DOHH2 (cell line): ENCODE results near the gene OGDHL.

Source experiments
- H3F3A ChIP-seq: fragments of 200-600 bp; sonication (generic), shearing (Covaris generic); 2 replicates; pipeline ENCODE4 v1.6.0; 2016; ENCODE audit warnings: antibody characterized with exemption, mild to moderate bottlenecking; ENCODE audit not compliant: control insufficient read depth, insufficient read depth
- H3K27ac ChIP-seq: fragments of 200-600 bp; sonication (generic); 2 replicates; pipeline ENCODE4 v1.5.1; 2014; ENCODE audit warnings: low read depth, mild to moderate bottlenecking, low read length, moderate library complexity
- H3K27me3 ChIP-seq: fragments of 200-600 bp; sonication (generic); 2 replicates; pipeline ENCODE4 v1.6.1; 2014; ENCODE audit warnings: mild to moderate bottlenecking, low read length, mixed read lengths; ENCODE audit not compliant: control insufficient read depth
- H3K36me3 ChIP-seq: fragments of 200-600 bp; sonication (generic); 2 replicates; pipeline ENCODE4 v1.6.1; 2014; ENCODE audit warnings: mild to moderate bottlenecking, low read length, moderate library complexity, mixed read lengths; ENCODE audit not compliant: control insufficient read depth
- H3K4me1 ChIP-seq: fragments of 200-600 bp; sonication (generic); 2 replicates; pipeline ENCODE4 v1.6.1; 2014; ENCODE audit warnings: mild to moderate bottlenecking, low read length, mixed read lengths; ENCODE audit not compliant: control insufficient read depth
- H3K4me2 ChIP-seq: fragments of 200-600 bp; sonication (generic); 2 replicates; pipeline ENCODE4 v1.6.0; 2014; ENCODE audit warnings: mild to moderate bottlenecking, low read length, moderate library complexity
- H3K4me3 ChIP-seq: fragments of 200-600 bp; sonication (generic); 2 replicates; pipeline ENCODE4 v1.5.1; 2014; ENCODE audit warnings: mild to moderate bottlenecking, low read length, mixed read lengths
- H3K79me2 ChIP-seq: fragments of 200-600 bp; sonication (generic); 2 replicates; pipeline ENCODE4 v1.6.1; 2014; ENCODE audit warnings: mild to moderate bottlenecking, low read length, mixed read lengths; ENCODE audit not compliant: control insufficient read depth
- H3K9me2 ChIP-seq: fragments of 200-600 bp; sonication (generic); replicated peaks from 2 replicates; pipeline ENCODE4 v1.6.1; 2014; ENCODE audit warnings: mild to moderate bottlenecking, low read length, mixed read lengths; ENCODE audit not compliant: control insufficient read depth
- H3K9me3 ChIP-seq: fragments of 200-600 bp; sonication (generic); 2 replicates; pipeline ENCODE4 v1.6.1; 2014; ENCODE audit warnings: antibody characterized with exemption, low read length, mixed read lengths; ENCODE audit not compliant: control insufficient read depth, insufficient read depth
- H4K20me1 ChIP-seq: fragments of 200-600 bp; sonication (generic); 2 replicates; pipeline ENCODE4 v1.6.0; 2014; ENCODE audit warnings: low read depth, mild to moderate bottlenecking, antibody characterized with exemption, low read length, moderate library complexity; ENCODE audit not compliant: control insufficient read depth, insufficient read depth
- EZH2phosphoT487 ChIP-seq: fragments of 200-600 bp; sonication (generic); IDR thresholded peaks from 2 replicates; pipeline ENCODE4 v1.6.1; 2017; ENCODE audit warnings: borderline replicate concordance, mild to moderate bottlenecking, antibody characterized with exemption, low read length, moderate library complexity, mixed read lengths
- TF ChIP-seq, protein P1 (sequence below): fragments of 200-600 bp; sonication (generic); IDR thresholded peaks from one replicate; pipeline ENCODE4 v1.5.1; 2014; ENCODE audit warnings: antibody characterized with exemption, mild to moderate bottlenecking, low read depth, low read length; ENCODE audit not compliant: poor library complexity, severe bottlenecking

OGDHL gene

DNA sequence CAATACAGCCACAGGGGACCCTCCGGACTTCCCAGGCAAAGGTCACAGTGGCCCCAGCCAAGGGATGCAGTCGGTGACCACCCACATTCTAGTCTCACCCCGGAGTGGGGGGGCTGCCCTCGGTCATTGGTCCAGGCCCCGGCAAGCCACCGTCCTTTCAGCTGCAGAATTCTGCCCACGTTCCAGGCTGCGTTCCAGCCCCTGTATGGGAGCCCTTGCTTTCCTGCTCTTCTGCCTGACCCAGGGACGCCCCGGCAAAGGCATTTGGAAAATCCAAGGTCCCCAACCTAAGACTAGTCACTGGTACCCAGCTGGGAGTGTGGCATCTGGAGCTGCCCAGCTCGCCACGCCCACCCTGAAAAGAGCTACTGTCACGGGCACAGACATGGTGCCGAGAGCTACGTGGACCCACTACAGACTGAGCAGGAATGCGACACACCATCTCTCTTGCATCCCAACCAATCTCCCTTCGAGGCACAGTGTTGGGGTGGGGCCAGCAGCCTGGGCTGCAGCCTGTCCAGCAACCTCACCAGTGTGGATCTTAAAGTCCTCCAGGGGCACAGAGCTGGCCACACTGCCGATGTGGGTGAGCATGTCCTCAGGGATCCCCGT lies 18.6 kb downstream of the OGDHL start:
- TF ChIP-seq, protein P1, sequence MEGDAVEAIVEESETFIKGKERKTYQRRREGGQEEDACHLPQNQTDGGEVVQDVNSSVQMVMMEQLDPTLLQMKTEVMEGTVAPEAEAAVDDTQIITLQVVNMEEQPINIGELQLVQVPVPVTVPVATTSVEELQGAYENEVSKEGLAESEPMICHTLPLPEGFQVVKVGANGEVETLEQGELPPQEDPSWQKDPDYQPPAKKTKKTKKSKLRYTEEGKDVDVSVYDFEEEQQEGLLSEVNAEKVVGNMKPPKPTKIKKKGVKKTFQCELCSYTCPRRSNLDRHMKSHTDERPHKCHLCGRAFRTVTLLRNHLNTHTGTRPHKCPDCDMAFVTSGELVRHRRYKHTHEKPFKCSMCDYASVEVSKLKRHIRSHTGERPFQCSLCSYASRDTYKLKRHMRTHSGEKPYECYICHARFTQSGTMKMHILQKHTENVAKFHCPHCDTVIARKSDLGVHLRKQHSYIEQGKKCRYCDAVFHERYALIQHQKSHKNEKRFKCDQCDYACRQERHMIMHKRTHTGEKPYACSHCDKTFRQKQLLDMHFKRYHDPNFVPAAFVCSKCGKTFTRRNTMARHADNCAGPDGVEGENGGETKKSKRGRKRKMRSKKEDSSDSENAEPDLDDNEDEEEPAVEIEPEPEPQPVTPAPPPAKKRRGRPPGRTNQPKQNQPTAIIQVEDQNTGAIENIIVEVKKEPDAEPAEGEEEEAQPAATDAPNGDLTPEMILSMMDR, result no peak
- TF ChIP-seq EZH2phosphoT487, result no peak
- Histone ChIP-seq H3K4me1 (no peaks in the 10 kb centered on the region), H3F3A (no peaks in the 10 kb centered on the region), H4K20me1 (no peaks in the 10 kb centered on the region), H3K27me3 (no peaks in the 10 kb centered on the region), H3K9me2 (no peaks in the 10 kb centered on the region), H3K27ac (no peak overlapping the region), H3K9me3 (no peaks in the 10 kb centered on the region), H3K79me2 (no peaks in the 10 kb centered on the region), H3K4me3 (no peak overlapping the region), H3K4me2 (no peak overlapping the region), H3K36me3 (peaks cover 3% of the 10 kb centered on the region; the same call in 1 of the 2 replicates)

DNA sequence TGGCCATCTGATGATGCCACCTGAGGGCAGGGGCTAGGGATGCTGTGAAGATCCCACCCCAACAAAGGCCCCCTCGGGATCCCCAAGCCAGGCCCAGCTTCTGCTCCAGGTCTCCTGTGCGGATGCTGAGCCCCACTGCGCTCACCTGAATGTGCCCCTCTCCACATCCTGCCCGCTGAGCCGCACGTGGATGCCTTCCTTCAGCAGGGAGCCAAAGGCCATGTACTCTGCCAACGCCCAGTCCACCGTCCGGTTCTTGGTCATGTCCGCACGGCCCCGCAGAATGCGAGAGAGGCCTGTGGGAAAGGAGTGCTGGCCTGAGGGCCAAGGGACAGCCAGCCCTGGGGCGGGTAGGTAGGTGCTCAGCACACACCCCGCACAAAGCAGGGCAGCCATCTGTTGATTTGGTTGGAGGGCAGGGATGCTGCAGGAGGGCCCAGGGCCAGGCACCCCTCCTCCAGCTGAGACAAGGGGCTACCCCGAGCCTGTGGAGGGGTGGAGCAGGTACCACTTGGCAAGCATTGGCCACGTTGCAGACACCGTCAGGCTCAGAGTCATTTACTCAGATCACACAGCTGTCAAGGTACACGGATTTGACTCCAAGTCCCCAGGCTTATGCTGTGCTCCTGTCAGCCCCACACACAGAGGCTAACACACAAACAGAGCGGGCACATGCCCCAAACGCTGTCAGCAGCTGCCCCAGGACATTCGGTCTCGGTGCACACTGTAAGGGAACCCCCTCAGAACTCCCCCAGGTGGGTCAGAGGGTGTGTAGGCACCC lies 19.2 kb downstream of the OGDHL start:
- Histone ChIP-seq H3K4me3 (no peak overlapping the region), H3K27me3 (no peaks in the 10 kb centered on the region), H3K4me1 (no peaks in the 10 kb centered on the region), H3F3A (no peaks in the 10 kb centered on the region), H3K79me2 (no peaks in the 10 kb centered on the region), H3K9me3 (no peaks in the 10 kb centered on the region), H3K27ac (no peak overlapping the region), H3K36me3 (peaks cover 3% of the 10 kb centered on the region; the same call in 1 of the 2 replicates), H3K4me2 (no peak overlapping the region), H4K20me1 (no peaks in the 10 kb centered on the region), H3K9me2 (no peaks in the 10 kb centered on the region)
- TF ChIP-seq EZH2phosphoT487, result no peak
- TF ChIP-seq, protein P1, result no peak

DNA sequence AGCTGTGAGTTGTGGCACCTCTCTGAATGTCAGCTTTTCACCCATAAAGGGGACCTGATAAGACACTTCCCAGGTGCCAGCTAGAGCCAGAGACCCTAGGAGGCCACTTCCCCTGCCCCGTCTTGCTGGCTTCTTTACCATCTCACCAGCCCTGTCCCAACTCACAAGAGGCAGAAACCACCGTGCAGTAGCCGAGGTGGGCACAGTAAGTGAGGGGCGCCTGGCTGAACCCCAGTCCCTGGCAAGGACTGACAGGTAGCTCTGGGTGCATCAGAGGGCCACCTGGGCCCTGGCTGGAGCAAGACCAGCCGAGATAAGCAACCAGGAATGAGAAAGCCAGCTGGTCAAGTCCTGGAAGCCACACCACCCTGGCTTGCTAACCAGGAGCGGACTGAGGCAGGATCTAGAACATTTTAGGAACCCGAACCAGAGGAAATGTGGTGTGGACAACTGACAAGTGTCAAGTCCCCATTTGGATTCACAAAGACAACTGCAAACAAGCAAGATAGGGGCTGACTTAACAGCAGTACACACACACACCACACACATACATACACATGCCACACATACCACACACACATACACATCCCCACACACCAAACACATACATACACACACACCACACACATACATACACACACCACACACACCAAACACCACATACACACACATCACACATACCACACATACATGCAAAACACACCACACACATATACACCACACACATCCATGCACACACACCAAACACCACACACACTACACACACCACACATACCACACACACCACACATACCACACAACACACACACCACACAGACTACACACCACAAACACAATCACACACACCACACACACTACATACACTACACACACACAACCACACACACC lies 20.8 kb downstream of the OGDHL start:
- Histone ChIP-seq H3K4me2 (no peak overlapping the region), H3K9me2 (no peaks in the 10 kb centered on the region), H3K27ac (no peak overlapping the region), H3K36me3 (peaks cover 3% of the 10 kb centered on the region; the same call in 1 of the 2 replicates), H4K20me1 (no peaks in the 10 kb centered on the region), H3K4me1 (no peaks in the 10 kb centered on the region), H3K4me3 (no peak overlapping the region), H3K27me3 (no peaks in the 10 kb centered on the region), H3K9me3 (no peaks in the 10 kb centered on the region), H3K79me2 (no peaks in the 10 kb centered on the region), H3F3A (no peaks in the 10 kb centered on the region)
- TF ChIP-seq EZH2phosphoT487, result no peak
- TF ChIP-seq, protein P1, result no peak
